GM12875 (cell line): ENCODE results near the gene HOXB4.

ENCODE experiments used
- H3K4me3 ChIP-seq: one replicate; pipeline ENCODE4 v1.5.1; 2011; ENCODE audit warnings: low read depth, low read length, control low read depth
- TF ChIP-seq, protein P1 (sequence below): IDR thresholded peaks from 2 replicates; pipeline ENCODE4 v1.5.1; 2011; ENCODE audit warnings: low read depth, mild to moderate bottlenecking, control low read depth, inconsistent platforms, low read length, moderate library complexity, borderline replicate concordance; ENCODE audit not compliant: insufficient read depth

HOXB4 gene

DNA sequence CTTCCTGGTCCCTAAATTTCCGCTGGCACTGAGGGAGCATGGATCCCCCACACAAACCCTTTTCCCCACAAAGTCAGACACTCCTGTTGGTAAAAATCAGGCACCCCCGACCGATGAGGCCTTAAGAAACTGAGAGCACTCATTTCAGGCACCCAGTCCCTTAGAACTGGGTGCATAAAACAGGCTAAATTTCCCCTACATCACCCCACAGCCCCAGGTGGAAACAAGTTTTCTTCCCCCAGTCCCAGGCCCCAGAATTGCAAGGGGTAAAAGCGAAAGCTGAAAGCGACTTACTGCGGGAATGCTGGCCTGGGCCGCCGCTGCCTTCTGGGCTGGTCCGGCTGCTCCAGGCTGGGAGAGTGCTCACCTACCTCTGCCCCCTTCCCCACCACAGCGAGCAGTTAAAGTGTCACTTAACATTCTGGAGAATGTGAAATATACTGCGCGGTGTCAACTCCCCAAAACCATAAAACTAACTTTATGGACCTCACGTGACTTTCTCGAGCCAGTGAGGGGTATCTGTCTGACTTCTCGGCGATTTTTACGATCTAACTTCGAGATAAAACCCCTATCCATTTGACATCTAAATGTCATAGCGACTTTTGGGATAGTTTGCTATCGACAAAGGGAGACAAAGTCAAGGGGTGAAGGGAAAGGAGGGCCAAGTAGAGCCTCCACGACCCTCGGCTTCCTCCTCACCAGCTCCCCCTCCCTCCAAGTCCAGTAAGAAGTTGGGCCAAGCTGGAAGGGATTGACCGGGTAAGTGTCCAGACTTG is 11.9 kb upstream of the HOXB4 start, which contains the start of gene HOXB3:
Gene HOXB3 (minus strand): TSS at position 411 of the 776 bp plus-strand sequence. CDS start 37,767 bp downstream, outside the sequence.
- TF ChIP-seq, protein P1, sequence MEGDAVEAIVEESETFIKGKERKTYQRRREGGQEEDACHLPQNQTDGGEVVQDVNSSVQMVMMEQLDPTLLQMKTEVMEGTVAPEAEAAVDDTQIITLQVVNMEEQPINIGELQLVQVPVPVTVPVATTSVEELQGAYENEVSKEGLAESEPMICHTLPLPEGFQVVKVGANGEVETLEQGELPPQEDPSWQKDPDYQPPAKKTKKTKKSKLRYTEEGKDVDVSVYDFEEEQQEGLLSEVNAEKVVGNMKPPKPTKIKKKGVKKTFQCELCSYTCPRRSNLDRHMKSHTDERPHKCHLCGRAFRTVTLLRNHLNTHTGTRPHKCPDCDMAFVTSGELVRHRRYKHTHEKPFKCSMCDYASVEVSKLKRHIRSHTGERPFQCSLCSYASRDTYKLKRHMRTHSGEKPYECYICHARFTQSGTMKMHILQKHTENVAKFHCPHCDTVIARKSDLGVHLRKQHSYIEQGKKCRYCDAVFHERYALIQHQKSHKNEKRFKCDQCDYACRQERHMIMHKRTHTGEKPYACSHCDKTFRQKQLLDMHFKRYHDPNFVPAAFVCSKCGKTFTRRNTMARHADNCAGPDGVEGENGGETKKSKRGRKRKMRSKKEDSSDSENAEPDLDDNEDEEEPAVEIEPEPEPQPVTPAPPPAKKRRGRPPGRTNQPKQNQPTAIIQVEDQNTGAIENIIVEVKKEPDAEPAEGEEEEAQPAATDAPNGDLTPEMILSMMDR: no peak
- no peak within 1 kb of the TSS for H3K4me3 ChIP-seq

DNA sequence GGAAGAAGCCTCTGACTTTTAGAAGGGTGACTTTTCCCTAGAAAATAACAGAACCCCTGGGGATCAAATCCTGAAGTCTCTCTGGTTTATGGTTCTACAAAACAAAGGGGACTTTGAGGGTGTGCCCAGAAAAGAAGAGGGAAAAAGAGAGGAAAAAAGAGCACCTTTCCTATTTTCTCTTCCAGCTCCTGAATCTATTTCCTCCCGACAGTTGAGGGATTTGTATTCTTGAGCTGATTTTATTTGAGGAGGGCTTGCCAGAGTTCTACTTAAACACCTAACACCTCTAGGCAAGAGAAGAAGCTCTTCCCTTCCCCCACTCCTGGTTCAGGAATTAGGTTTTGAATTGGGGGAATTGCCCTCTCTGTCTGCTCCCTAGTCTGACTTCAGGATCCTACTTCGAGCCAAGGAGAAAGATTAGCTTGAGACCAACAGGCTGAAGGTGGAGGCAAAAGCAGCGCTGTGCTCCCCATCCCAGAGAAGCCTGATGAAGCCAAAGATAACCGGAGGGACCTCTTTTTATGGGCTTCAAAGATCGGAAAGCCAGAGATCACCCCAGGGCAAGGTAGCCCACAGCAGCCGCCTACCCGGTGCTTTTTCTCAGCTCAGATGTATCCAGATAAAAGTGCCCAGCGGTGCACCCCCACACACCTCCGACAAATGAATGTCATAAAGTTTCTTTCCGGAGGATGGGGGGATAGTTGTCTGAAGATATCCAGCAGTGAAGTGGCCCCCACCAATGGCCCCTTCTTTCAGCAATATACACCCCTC is 11.1 kb upstream of the HOXB4 start:
- H3K4me3 ChIP-seq: no peak overlapping the region
- TF ChIP-seq, protein P1: no peak

DNA sequence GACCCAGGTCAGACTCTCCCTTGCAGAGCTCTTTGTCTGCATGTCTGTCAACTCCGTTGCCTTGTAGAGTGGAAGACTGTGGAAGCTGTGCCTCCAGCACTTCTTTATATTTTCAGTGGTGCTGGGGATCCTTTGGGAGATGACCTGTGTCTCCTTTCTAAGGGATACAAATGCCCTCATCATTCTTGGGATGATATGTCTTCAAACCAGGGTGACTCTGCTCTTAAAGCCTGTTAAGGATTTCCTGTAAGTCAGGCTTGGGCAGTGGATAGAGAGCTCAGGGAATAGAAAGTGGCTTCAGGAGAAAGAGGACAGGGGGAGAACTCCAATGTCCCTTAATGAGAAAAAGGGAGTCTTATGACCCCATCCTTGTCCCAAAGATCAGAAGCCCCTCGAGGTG is 10.4 kb upstream of the HOXB4 start:
- H3K4me3 ChIP-seq: no peak overlapping the region

DNA sequence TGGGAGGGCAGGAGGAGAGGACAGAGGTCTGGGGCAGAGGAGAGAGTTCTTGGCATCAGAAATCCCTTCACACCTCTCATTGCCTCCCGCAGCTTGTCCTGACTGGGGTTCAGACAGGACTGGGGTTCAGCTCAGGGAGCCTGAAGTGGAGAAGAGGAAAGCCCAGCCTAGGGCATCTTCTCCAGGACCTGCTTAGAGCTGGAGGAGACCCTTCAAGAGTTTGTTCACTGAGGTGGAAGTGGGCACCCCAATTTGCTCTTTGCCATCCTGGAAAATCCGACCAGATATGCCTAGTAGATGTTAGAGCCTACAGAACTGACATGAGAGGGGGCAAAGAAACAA is 9.9 kb upstream of the HOXB4 start:
- TF ChIP-seq, protein P1: no peak
- H3K4me3 ChIP-seq: no peak overlapping the region

More for the DNA sequence above, 10.4 kb upstream of the HOXB4 start:
- TF ChIP-seq, protein P1: no peak

DNA sequence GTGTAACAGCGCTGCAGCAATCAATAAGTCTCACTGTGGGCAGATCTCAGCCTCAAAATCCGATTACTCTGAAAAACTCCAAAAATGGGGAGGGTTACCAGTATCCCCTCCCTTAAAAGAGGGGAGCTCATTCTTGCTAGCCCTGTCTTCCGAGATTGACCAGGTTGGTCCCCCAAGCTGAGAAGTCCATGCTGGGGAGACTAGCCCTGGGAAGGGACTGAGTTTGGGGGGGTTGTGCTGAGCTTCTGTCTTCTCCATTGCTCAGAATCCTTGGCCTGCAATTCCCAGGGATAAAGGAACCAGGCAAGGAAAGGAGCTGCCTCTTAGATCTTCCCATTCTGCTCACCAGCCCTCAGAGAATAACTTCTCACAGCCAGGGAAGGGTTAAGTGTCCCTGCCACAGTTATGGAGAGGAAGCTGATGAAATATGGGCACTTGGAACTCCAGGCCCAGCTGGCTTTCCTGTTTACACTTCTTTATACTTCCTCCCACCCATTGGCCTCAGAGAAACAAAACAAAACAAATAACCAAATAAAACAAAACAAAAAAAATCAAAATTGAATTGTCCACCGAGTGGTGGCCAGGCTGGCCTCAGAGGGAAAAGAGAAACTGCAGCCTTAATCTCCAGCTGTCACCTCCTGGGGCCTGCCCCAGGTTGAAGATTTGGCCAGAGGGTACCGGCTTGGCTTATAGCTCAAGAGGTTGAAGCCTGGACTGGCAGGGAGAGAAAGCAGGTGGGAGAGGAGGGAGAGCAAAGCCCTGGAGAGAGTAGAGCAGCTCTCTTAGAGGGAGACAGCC is 9.3 kb upstream of the HOXB4 start:
- no peak overlapping the region for H3K4me3 ChIP-seq
- TF ChIP-seq, protein P1: no peak

DNA sequence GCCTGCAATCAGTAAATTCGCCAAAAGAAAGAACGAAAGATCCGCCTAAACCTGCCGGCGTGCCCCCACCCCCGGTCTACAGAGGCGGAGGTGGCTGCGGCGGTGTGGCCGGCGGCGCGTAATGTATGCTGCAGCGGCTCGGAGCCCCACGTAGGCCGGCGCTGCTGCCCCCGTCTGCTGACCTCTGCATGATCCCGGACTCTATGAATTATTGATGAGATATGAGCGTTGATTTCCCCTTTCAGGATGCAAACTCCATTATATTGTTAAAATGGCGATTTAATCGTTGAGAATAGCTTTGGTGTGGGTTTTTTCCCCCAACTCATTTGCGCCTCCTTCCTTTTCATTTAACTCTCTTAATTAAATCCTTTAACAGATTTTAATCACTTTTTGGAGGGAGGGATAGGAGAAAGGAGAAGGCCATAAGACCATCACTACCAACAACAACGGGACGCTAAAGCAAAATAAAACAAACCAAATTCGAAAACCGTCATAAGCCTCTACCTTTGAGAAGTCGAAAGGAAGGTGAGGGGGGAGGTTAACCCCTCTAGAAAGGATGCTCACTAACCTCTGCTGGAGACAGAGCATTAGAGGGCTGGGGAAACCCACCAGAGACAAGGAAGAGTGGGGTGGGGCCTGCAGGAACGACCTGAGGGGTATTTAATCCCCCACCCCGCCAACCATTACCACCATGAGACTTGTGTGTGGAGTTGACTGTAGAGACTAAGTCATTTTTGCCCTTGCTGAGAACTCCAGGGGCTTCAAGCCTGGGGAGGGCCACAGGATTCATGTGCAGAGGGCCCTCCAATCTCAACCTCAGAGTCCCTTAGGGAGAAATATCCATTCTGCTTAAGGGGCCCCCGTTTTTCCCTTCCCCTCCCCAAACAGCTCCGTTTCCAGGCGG is 8.5 kb upstream of the HOXB4 start:
- TF ChIP-seq, protein P1: no peak
- H3K4me3 ChIP-seq: peak overlapping the region; percentile 57
